GM10248 (cell line): Measurements from ENCODE around the gene EFCC1.

Experiments used
- CTCF ChIA-PET: fragments of 300-600 bp; sonication (Branson Sonifier 250); formaldehyde crosslinking; extraction: SDS; loops from one replicate; lab custom pipeline; 2021; ENCODE audit warnings: antibody characterized with exemption; lab: Yijun Ruan, JAX
- POLR2A ChIA-PET: fragments of 350-650 bp; sonication (Branson Sonifier 250); formaldehyde crosslinking; extraction: SDS; loops from one replicate; lab custom pipeline; 2020; ENCODE audit warnings: antibody characterized with exemption; lab: Yijun Ruan, JAX
- DNase-seq: peaks from one replicate; pipeline ENCODE4 v3.0.0; 2012; ENCODE audit errors: extremely low spot score
- CTCF ChIP-seq: IDR thresholded peaks from 2 replicates; pipeline ENCODE4 v1.5.1; 2012; ENCODE audit warnings: mild to moderate bottlenecking, low read depth; ENCODE audit errors: extremely low read depth, missing control alignments, control extremely low read depth

The EFCC1 gene

GRCh38 chr3:129077222-129077621 is 76.1 kb downstream of the EFCC1 start:
- DNase-seq, result no peak
- CTCF ChIA-PET, result interaction anchor here (2.6 kb wide), 1 partner anchor 9 kb away, joined by 6 read pairs; no protein-coding TSS in a partner anchor
- TF ChIP-seq CTCF, result no peak
- POLR2A ChIA-PET, result no interaction called here

- no peak for DNase-seq
- POLR2A ChIA-PET, result no interaction called here
- CTCF ChIA-PET, result interaction anchor here (1.4 to 2.6 kb wide), 2 partner anchors 10 to 108 kb away, joined by 3 to 6 read pairs; no protein-coding TSS in a partner anchor
- TF ChIP-seq CTCF, result no peak
Observed at GRCh38 chr3:129078510-129078909, 77.4 kb downstream of the EFCC1 start.

GRCh38 chr3:129081503-129081902 is 80.4 kb downstream of the EFCC1 start:
- CTCF ChIA-PET, result no interaction called here

GRCh38 chr3:129082026-129082425 is 80.9 kb downstream of the EFCC1 start:
- TF ChIP-seq CTCF, result no peak
- ChIA-PET CTCF (no interaction called here), POLR2A (no interaction called here)
- no peak for DNase-seq

More at GRCh38 chr3:129081503-129081902, 80.4 kb downstream of the EFCC1 start:
- no peak for TF ChIP-seq CTCF
- no peak for DNase-seq
- POLR2A ChIA-PET, result no interaction called here

GRCh38 chr3:129084501-129084900 is 83.4 kb downstream of the EFCC1 start:
- POLR2A ChIA-PET, result no interaction called here
- DNase-seq, result no peak
- CTCF ChIA-PET, result interaction anchor here (1.0 to 2.5 kb wide), 3 partner anchors 10 to 32 kb away, joined by 4 to 9 read pairs (median 5); no protein-coding TSS in a partner anchor
- TF ChIP-seq CTCF, result no peak

DNA sequence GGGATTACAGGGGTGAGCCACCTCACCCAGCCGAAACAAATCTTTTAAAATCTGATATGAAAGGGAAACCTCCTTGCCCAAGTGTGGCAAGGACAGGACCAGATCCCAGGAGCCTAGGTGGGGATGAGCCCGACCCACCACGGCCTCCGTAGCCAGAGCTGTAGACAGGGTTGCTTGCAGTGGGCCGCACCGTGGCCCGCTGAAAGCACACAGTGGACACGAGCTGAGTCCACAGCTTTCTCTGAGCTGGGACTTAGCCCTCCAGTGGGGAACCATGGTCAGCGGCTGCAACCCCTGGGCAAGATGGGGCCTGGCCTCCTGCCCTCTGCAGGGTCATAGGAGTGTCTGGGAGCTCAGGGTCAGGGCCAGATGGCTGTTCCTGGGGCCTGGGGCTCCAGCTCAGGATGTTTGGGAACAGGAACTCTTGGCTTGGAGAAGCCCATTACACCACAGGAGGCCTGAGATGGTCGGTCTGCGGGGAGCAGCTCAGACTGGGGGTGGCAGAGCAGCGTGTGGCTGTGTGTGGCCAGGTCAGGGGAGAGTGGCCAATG is 84.1 kb downstream of the EFCC1 start:
- TF ChIP-seq CTCF, result no peak
- DNase-seq, result no peak
- ChIA-PET CTCF (interaction anchor here (0.9 to 2.5 kb wide), 5 partner anchors 10 to 115 kb away, joined by 3 to 9 read pairs (median 4); no protein-coding TSS in a partner anchor), POLR2A (no interaction called here)
